KG1 (cell line): Measurements from ENCODE around the gene TFR2.

Experiments
- DNase-seq: peaks from one replicate; lab custom pipeline; 2025; lab: John Stamatoyannopoulos, UW

TFR2 gene

GRCh38 chr7:100612730-100613390 is 28.5 kb downstream of the TFR2 start:
- DNase-seq = no peak

DNA sequence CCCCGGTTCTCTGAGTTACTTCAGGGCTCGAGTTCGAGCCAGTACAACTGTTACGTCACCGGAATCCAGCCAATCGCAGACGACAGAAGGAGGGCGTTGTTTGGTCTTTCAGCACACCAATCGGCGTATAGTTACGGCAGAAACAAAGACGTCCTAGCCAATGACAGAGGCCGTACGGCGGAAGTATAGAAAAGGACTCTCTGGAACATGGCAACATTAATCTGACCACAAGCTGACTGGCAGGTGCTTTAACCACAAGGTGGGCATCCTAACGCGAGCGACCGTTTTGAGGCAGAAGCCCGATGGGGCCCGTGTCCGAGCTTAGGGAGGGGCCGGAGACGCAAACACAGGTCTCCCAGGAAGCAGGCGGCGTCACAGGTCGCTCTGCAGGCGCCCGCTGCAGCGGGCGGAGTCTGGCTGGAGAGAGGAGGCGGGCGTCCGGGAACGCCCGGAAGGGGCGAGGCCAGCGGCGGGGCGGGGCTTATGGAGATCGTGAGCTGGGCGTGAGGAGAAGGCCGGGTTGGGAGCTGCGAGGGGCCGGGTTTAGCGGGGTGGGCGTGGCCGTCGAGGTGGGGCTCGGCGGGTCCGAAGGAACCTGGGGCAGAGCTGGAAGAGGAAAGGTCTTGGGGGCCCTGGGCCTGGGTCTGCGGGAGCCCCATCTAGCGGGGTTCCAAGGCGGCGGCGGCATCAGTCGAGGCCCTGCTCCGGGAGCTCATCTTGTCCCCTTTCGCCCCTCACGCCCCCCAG is 29.2 kb downstream of the TFR2 start, which contains the start of gene MOSPD3:
TSS of gene MOSPD3 (plus strand) at position 558 of the 747 bp plus-strand sequence. CDS start 252 bp downstream, outside the sequence.
- DNase-seq = peak; percentile 83

- DNase-seq = no peak
Measured at GRCh38 chr7:100609958-100610357, 31.4 kb downstream of the TFR2 start.

DNA sequence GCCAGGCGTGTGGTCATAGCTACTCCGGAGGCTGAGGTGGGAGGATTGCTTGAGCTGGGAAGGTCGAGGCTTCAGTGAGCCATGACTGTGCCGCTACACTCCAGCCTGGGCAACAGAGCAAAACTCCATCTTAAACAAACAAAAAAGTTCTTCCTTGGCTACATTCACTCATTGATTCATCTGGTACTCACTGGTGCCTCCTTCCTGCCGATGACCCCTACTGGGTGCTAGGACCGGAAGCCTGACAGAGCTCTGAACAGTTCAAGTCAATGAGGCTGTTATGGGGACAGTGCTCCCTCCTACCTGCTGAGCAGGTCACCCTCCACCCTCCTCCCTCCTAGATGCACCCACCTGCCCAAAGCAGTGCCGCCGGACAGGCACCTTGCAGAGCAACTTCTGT is 34.2 kb downstream of the TFR2 start:
- no peak for DNase-seq

- DNase-seq = no peak
Measured at GRCh38 chr7:100606313-100606712, 35.0 kb downstream of the TFR2 start.

DNA sequence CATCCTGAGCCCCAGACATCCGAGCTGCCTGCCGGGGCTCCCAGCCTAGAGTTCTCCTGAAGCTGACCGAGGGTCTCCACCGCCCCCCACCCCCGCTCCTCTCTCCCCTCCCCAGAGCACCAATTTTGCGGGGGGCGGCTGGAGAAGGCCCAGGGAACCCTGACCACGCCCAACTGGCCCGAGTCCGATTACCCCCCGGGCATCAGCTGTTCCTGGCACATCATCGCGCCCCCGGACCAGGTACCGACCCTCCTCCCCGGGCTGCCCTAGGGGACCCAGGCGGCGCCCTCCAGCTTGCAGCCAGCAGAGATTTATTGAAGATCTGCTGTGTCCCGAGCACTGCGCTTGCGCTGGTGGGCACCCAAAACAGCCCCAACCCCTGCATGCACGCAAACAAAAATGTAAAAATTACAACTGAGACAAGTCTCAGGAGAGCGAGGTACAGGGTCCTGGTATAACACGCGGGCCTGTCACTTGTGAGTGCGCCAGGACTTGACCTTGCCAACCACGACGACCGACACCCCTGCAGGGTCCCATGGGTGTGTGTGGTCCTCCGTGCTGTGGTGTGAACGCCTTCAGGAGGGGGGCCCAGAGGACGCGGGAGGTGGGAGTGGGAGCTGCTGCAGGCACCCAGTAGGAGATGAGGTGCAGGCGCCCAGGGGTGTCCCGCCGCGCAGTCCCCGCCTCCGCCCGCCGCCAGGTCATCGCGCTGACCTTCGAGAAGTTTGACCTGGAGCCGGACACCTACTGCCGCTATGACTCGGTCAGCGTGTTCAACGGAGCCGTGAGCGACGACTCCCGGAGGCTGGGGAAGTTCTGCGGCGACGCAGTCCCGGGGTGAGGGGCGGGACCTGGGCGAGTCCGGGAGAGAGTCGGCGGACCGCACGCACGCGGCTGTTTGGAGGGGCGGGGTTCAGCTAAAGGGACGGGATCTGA is 36.1 kb downstream of the TFR2 start:
- DNase-seq = no peak

GRCh38 chr7:100604028-100604975 is 37.0 kb downstream of the TFR2 start:
- DNase-seq = peak; percentile 25

DNA sequence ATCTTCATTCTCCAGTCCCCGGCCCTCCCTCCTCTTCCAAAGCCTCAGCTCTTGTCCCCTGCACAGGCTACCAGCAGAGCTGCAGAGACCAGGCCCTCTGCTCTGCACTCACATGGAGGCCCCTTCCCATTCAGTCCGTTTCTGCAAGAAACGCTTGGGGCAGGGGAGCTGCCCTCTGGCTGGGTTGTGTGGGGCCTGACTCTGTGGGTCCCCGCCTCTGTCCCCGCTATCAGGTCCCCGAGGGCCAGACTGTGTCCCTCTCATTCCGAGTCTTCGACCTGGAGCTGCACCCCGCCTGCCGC is 37.7 kb downstream of the TFR2 start:
- no peak for DNase-seq

DNA sequence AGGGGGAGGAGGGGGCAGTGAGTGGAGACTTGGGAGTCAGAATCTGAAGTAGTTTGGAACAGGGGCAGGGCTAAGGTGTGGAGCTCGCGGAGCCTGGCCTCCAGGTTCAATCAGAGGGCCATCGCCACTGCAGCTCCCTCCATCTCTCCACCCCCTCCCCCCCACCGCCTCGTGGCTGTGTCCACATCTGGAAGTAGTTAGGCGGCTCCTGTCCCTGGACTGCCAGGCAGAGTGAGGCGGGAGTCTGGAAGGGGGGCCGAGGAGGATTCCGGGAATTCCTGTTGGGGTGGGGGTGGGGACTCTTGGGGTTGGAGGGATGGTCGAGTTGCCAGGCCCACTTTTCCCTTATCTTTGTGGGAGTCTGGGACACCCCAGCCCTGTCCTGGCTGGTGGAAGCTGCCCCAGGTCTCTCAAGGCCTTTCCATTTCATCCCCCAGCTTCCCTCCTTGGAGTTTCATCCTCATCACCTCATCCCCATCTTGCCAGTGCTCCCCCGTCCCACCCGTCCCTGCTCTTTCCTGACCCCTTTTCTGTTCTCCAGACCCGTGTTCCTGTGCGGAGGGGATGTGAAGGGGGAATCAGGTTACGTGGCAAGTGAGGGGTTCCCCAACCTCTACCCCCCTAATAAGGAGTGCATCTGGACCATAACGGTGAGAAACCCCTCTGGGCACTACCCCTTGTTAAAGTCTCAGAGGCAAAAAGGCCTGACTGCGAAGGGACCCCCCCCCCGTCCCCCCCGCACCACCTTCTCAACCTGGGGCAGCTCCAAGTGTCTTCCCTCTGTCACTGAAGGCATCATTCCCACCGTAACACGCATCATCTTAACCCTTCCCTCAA is 38.2 kb downstream of the TFR2 start:
- no peak for DNase-seq

- DNase-seq = no peak
Measured at GRCh38 chr7:100600730-100601038, 40.7 kb downstream of the TFR2 start.

- no peak for DNase-seq
Measured at GRCh38 chr7:100599911-100600729, 41.2 kb downstream of the TFR2 start.

- DNase-seq = no peak
Measured at GRCh38 chr7:100598425-100598824, 42.9 kb downstream of the TFR2 start.

DNA sequence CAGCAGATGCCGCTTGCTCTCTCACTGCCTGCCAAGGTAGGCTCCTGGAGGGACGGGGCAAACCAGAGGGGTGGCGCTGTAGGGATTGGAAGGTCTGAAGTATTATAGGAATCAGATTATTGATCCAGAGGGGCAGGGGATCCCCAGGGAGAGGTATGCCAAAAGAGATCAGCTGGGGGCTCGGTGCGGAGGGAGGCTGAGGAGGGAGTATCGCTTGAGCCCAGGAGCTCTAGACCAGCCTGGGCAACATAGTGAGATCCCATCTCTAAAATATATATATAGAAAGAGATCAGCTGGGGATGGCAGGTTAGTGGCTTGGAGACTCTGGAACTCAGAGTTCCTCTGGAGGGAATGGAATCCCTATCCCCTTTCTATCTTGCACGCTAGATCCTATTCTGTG is 46.2 kb downstream of the TFR2 start:
- DNase-seq = no peak

DNA sequence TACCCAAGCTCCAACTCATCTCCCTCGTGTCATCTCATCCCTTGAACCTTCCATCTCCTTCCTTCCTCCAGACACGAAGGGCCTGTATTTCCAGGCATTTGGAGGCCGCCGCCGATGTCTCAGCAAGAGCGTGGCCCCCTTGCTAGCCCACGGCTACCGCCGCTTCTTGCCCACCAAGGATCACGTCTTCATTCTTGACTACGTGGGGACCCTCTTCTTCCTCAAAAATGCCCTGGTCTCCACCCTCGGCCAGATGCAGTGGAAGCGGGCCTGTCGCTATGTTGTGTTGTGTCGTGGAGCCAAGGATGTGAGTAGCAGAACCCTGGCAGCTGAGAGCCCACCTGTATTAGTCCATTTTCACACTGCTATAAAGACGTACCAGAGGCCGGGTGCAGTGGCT is 49.8 kb downstream of the TFR2 start:
- no peak for DNase-seq

GRCh38 chr7:100590077-100590737 is 51.1 kb downstream of the TFR2 start:
- no peak for DNase-seq

DNA sequence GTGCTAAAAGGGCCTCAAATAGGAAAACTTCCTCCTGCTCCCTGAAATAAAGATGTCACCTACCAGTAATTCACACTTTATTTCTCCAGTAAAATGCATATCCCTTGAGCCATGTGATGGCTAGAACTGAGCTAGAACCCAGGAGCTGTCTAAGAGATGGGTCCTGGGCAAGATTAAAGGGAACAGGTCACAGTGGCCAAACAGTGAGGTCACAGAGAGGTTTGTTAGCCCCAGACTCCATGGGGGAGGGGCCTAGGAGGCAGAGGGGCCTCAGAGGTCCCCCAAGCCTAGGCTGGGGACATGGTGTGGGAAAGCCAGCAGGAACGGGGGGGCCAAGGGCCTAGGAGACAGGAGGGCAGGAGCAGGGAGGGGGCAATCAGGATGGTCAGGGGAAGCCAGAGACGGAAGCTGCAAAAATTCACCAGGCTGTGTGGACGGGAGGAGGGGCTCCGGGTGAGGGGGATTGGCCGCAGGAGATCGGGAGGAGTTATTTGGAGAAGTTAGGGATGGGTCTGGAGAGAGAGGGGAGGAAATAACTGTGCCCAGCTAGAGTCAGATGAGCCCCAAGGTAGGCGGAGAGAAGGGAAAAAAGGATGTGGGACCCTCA is 51.9 kb downstream of the TFR2 start:
- no peak for DNase-seq

DNA sequence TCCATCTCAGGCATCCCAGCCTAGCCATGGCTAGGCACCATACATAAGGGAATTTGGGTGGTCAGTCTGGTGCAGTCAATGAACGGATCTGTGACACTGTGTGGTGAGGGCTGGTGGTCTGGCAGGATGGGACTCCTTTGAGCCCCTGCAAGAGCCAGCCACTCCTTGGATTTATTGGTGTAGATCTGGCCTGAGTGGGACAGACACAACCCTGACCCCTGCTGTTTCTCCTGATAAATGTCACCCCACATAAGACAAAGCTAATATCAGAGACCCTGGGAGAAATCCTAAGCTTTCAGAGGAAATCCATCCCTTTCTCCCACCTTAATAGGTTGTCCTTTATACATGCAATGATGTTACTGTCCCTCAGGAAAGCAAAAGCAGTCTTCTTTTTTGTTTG is 52.9 kb downstream of the TFR2 start:
- DNase-seq = peak; percentile 11

DNA sequence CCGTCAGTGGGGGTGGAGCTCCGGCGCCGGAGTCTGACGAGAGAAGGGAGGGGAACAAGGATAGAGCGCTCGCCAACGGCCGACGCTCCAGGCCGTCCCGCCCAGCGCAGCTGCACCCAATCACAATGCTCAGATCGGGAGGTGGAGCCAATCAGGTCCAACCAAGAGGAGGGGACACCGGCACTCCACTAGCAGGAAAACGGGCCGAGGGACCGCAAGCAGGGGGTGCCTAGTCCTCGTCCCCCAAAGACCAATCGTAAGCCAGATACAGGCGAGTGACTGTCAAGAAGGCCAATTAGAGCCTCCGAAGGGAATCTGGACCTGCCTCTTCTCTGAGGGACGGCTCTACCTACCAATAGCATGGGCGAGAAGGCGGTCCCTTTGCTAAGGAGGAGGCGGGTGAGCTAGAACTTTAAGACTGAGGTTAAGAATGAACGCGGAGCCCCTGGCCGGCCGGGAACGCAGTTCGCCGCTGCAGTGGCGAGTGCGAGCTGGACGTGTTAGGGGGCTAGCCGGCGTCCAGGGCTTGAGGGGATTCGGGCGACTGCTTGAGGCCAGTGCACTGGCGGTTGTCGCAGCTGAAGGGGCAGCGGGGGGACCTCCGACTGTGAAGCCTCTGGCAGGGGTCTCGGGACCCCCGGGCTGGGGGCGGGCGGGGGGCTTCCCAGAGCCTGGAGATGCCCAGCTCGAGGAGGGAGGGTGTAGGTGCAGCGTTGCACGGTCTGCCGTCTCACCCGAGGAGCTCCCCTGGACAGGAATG is 54.9 kb downstream of the TFR2 start, which contains the start of gene FBXO24:
TSS of gene FBXO24 (plus strand) at position 63 of the 760 bp plus-strand sequence. CDS start at position 361, 298 bp downstream.
- peak; percentile 81 for DNase-seq
